Calu3 (cell line): ENCODE measurements around the gene HDAC7. TPM values are rescaled to one million over a fixed set of nuclear protein-coding genes. Genes with fewer than 3 reads are reported as not detected.

Source experiments
- BruUV-seq: library from RNA; stranded (reverse); fragments of 400-500 nt; replicated peaks from 2 replicates; lab custom pipeline; 2021; lab: Mats Ljungman, UMichigan
- CTCF ChIA-PET: fragments of 300-600 bp; sonication (Branson Sonifier 250); formaldehyde crosslinking; loops from one replicate; lab custom pipeline; 2022; ENCODE audit warnings: antibody characterized with exemption; lab: Charles Lee
- DNase-seq: peaks from one replicate; pipeline ENCODE4 v3.0.0; 2022
- H3K27ac Mint-ChIP-seq: one replicate; pipeline ENCODE4 v1.8.0; 2022; ENCODE audit warnings: mixed read lengths; ENCODE audit not compliant: unreplicated experiment
- H3K27me3 Mint-ChIP-seq: one replicate; pipeline ENCODE4 v1.8.0; 2022; ENCODE audit warnings: mixed read lengths; ENCODE audit not compliant: unreplicated experiment
- H3K36me3 Mint-ChIP-seq: one replicate; pipeline ENCODE4 v1.8.0; 2022; ENCODE audit warnings: mild to moderate bottlenecking, moderate library complexity, mixed read lengths; ENCODE audit not compliant: insufficient read depth, unreplicated experiment
- H3K4me1 Mint-ChIP-seq: one replicate; pipeline ENCODE4 v1.8.0; 2022; ENCODE audit warnings: mild to moderate bottlenecking, low read depth, mixed read lengths; ENCODE audit not compliant: unreplicated experiment
- H3K4me3 Mint-ChIP-seq: one replicate; pipeline ENCODE4 v1.8.0; 2022; ENCODE audit warnings: mild to moderate bottlenecking, low read depth, moderate library complexity, mixed read lengths; ENCODE audit not compliant: unreplicated experiment
- H3K9me3 Mint-ChIP-seq: one replicate; pipeline ENCODE4 v1.8.0; 2022; ENCODE audit warnings: low read depth, mixed read lengths; ENCODE audit not compliant: unreplicated experiment
- CTCF ChIP-seq: fragments of 200-600 bp; IDR thresholded peaks from one replicate; pipeline ENCODE4 v1.8.0; 2022; ENCODE audit warnings: antibody characterized with exemption; ENCODE audit not compliant: unreplicated experiment
- intact Hi-C: fragments of 100-400 bp; cut with micrococcal nuclease; formaldehyde crosslinking; loops from one replicate; pipeline ENCODE4 v1.10.0; 2022; ENCODE audit not compliant: unreplicated experiment
- total RNA-seq: library from RNA; stranded (reverse); gene quantifications from 2 replicates; pipeline ENCODE4 v1.2.3, GENCODE V29; 2022

The HDAC7 gene
- total RNA-seq, 1 experiment from 2014 or later: 41.8 TPM

- H3K4me1 Mint-ChIP-seq: no peaks in the 10 kb centered on the region
- intact Hi-C loops: no loop called here
- H3K27ac Mint-ChIP-seq: no peak overlapping the region
- no peaks in the 10 kb centered on the region for H3K9me3 Mint-ChIP-seq
- no peak overlapping the region for H3K4me3 Mint-ChIP-seq
- DNase-seq: no peak
- no peaks in the 10 kb centered on the region for H3K27me3 Mint-ChIP-seq
- CTCF ChIA-PET: no interaction called here
- no TSS peak for BruUV-seq
- TF ChIP-seq CTCF: no peak
- peaks cover 15% of the 10 kb centered on the region for H3K36me3 Mint-ChIP-seq
Measured at GRCh38 chr12:47785036-47785886, 34.4 kb downstream of the HDAC7 start.

- Mint-ChIP-seq H3K27ac (no peak overlapping the region), H3K27me3 (no peaks in the 10 kb centered on the region), H3K4me3 (no peak overlapping the region), H3K9me3 (no peaks in the 10 kb centered on the region), H3K4me1 (no peaks in the 10 kb centered on the region), H3K36me3 (peaks cover 11% of the 10 kb centered on the region)
- no TSS peak for BruUV-seq
- no peak for TF ChIP-seq CTCF
- DNase-seq: no peak
- CTCF ChIA-PET: no interaction called here
- intact Hi-C loops: no loop called here
Measured at GRCh38 chr12:47783821-47784819, 35.6 kb downstream of the HDAC7 start.

- DNase-seq: no peak
- no peak for TF ChIP-seq CTCF
- H3K27ac Mint-ChIP-seq: peak overlapping the region; percentile 20
- CTCF ChIA-PET: interaction anchor here (1.4 kb wide), 1 partner anchor 55 kb away, joined by 4 read pairs; no protein-coding TSS in a partner anchor
- no peaks in the 10 kb centered on the region for H3K27me3 Mint-ChIP-seq
- BruUV-seq: no TSS peak
- H3K9me3 Mint-ChIP-seq: no peaks in the 10 kb centered on the region
- intact Hi-C loops: no loop called here
- H3K36me3 Mint-ChIP-seq: peaks cover 12% of the 10 kb centered on the region
- H3K4me3 Mint-ChIP-seq: no peak overlapping the region
- H3K4me1 Mint-ChIP-seq: no peaks in the 10 kb centered on the region
Measured at GRCh38 chr12:47783024-47783755, 36.5 kb downstream of the HDAC7 start.

- H3K27me3 Mint-ChIP-seq: no peaks in the 10 kb centered on the region
- no peak overlapping the region for H3K4me3 Mint-ChIP-seq
- no TSS peak for BruUV-seq
- H3K4me1 Mint-ChIP-seq: no peaks in the 10 kb centered on the region
- no peaks in the 10 kb centered on the region for H3K9me3 Mint-ChIP-seq
- no peak for TF ChIP-seq CTCF
- CTCF ChIA-PET: interaction anchor here (1.4 kb wide), 1 partner anchor 56 kb away, joined by 4 read pairs; no protein-coding TSS in a partner anchor
- no peak for DNase-seq
- H3K36me3 Mint-ChIP-seq: peaks cover 12% of the 10 kb centered on the region
- H3K27ac Mint-ChIP-seq: no peak overlapping the region
- intact Hi-C loops: no loop called here
Measured at GRCh38 chr12:47782372-47782770, 37.3 kb downstream of the HDAC7 start.
